Testis (tissue), 2 donors: ENCODE results near the gene CTIF.

Source experiments
- CTCF ChIP-seq, 3 experiments: fragments of 450-650 bp in 2 of 3; fragments of 200-600 bp in 1 of 3; sonication (generic) in 1 of 3; IDR thresholded peaks; one replicate each; pipeline ENCODE4 v1.5.1; 2016 to 2019; ENCODE audit warnings: antibody characterized with exemption in 3 of 3, mild to moderate bottlenecking in 2 of 3, moderate library complexity in 1 of 3
- POLR2A ChIP-seq: fragments of 450-650 bp; IDR thresholded peaks from one replicate; pipeline ENCODE4 v1.6.1; 2017; ENCODE audit warnings: antibody characterized with exemption, mild to moderate bottlenecking, moderate library complexity

GRCh38 chr18:48720655-48721025 is 181.8 kb downstream of the CTIF start:
- TF ChIP-seq POLR2A = no peak
- no peak for TF ChIP-seq CTCF (IDR thresholded peaks at IDR 0.05)
